Measurements from ENCODE around the gene WDR87. TPM values are rescaled to one million over a fixed set of nuclear protein-coding genes. Genes with fewer than 3 reads are reported as not detected.

WDR87 gene
- total and polyA plus RNA-seq, 2 of the 8 experiments (the other 6 are each of a cell fraction or from before 2014, with no cell fraction given), result not detected

- TF ChIP-seq SAP30 (IDR thresholded peaks at IDR 0.05; ENCODE audit: insufficient read depth, insufficient replicate concordance, low read length), result no peak
- TF ChIP-seq HDAC6 (IDR thresholded peaks at IDR 0.05; ENCODE audit: low read depth, low read length), result no peak
- TF ChIP-seq, protein P1, sequence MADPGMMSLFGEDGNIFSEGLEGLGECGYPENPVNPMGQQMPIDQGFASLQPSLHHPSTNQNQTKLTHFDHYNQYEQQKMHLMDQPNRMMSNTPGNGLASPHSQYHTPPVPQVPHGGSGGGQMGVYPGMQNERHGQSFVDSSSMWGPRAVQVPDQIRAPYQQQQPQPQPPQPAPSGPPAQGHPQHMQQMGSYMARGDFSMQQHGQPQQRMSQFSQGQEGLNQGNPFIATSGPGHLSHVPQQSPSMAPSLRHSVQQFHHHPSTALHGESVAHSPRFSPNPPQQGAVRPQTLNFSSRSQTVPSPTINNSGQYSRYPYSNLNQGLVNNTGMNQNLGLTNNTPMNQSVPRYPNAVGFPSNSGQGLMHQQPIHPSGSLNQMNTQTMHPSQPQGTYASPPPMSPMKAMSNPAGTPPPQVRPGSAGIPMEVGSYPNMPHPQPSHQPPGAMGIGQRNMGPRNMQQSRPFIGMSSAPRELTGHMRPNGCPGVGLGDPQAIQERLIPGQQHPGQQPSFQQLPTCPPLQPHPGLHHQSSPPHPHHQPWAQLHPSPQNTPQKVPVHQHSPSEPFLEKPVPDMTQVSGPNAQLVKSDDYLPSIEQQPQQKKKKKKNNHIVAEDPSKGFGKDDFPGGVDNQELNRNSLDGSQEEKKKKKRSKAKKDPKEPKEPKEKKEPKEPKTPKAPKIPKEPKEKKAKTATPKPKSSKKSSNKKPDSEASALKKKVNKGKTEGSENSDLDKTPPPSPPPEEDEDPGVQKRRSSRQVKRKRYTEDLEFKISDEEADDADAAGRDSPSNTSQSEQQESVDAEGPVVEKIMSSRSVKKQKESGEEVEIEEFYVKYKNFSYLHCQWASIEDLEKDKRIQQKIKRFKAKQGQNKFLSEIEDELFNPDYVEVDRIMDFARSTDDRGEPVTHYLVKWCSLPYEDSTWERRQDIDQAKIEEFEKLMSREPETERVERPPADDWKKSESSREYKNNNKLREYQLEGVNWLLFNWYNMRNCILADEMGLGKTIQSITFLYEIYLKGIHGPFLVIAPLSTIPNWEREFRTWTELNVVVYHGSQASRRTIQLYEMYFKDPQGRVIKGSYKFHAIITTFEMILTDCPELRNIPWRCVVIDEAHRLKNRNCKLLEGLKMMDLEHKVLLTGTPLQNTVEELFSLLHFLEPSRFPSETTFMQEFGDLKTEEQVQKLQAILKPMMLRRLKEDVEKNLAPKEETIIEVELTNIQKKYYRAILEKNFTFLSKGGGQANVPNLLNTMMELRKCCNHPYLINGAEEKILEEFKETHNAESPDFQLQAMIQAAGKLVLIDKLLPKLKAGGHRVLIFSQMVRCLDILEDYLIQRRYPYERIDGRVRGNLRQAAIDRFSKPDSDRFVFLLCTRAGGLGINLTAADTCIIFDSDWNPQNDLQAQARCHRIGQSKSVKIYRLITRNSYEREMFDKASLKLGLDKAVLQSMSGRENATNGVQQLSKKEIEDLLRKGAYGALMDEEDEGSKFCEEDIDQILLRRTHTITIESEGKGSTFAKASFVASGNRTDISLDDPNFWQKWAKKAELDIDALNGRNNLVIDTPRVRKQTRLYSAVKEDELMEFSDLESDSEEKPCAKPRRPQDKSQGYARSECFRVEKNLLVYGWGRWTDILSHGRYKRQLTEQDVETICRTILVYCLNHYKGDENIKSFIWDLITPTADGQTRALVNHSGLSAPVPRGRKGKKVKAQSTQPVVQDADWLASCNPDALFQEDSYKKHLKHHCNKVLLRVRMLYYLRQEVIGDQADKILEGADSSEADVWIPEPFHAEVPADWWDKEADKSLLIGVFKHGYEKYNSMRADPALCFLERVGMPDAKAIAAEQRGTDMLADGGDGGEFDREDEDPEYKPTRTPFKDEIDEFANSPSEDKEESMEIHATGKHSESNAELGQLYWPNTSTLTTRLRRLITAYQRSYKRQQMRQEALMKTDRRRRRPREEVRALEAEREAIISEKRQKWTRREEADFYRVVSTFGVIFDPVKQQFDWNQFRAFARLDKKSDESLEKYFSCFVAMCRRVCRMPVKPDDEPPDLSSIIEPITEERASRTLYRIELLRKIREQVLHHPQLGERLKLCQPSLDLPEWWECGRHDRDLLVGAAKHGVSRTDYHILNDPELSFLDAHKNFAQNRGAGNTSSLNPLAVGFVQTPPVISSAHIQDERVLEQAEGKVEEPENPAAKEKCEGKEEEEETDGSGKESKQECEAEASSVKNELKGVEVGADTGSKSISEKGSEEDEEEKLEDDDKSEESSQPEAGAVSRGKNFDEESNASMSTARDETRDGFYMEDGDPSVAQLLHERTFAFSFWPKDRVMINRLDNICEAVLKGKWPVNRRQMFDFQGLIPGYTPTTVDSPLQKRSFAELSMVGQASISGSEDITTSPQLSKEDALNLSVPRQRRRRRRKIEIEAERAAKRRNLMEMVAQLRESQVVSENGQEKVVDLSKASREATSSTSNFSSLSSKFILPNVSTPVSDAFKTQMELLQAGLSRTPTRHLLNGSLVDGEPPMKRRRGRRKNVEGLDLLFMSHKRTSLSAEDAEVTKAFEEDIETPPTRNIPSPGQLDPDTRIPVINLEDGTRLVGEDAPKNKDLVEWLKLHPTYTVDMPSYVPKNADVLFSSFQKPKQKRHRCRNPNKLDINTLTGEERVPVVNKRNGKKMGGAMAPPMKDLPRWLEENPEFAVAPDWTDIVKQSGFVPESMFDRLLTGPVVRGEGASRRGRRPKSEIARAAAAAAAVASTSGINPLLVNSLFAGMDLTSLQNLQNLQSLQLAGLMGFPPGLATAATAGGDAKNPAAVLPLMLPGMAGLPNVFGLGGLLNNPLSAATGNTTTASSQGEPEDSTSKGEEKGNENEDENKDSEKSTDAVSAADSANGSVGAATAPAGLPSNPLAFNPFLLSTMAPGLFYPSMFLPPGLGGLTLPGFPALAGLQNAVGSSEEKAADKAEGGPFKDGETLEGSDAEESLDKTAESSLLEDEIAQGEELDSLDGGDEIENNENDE (IDR thresholded peaks at IDR 0.05; ENCODE audit: insufficient replicate concordance, low read length), result no peak
Observed at GRCh38 chr19:37951816-37952210, 45.4 kb upstream of the WDR87 start (continued).

All from H1 (cell line).